Activated naive CD4-positive, alpha-beta T cell treated with anti-CD3 and anti-CD28 coated beads, Interleukin-2, amount 50 U/mL, for 16 hours (primary cell): ENCODE data around the gene LRFN2.

Experiments
- DNase-seq: peaks from one replicate; pipeline ENCODE4 v3.0.0-alpha.2; 2020

The LRFN2 gene

GRCh38 chr6:40466986-40467539, 120.1 kb downstream of the LRFN2 start:
- DNase-seq, result no peak

- no peak for DNase-seq
Observed at GRCh38 chr6:40461643-40462042, 125.5 kb downstream of the LRFN2 start.

GRCh38 chr6:40460380-40460779, 126.8 kb downstream of the LRFN2 start:
- DNase-seq, result no peak

- DNase-seq, result no peak
Observed at GRCh38 chr6:40457261-40457660, 129.9 kb downstream of the LRFN2 start.

GRCh38 chr6:40456390-40457013, 130.7 kb downstream of the LRFN2 start:
- no peak for DNase-seq

DNA sequence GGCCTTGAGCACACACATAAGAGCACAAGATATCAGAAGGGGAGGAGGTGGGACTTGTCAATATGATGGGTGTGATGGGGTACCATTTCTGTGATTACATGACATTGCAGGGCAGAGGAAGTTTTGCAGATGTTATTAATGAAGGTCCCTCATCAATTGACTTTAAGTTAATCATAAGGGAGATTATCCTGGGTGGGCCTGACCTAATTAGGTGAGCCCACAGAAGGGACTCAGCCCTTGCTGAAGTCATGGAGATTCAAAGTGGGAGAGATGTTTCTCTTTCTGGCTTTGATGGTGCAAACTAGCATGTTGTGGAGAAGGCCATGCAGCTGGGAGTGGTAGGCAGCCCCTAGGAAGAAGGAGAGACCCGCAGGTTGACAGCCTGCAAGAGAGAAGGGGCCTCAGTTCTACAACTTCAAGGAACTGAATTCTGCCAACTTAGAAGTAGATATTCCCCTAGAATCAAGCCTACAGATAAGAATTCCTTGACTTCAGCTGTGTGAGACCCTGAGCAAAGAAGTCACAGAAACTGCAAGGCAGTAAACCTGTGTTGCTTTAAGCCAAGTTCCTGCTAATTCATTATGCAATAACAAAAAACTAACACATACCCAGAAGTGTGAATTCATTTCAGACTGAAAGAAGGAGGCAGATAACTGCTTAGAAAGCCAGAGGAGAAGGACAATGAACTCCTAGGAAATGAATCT, 131.3 kb downstream of the LRFN2 start:
- DNase-seq, result no peak

- no peak for DNase-seq
Observed at GRCh38 chr6:40450483-40450882, 136.7 kb downstream of the LRFN2 start.

- DNase-seq, result no peak
Observed at GRCh38 chr6:40444811-40445210, 142.4 kb downstream of the LRFN2 start.

DNA sequence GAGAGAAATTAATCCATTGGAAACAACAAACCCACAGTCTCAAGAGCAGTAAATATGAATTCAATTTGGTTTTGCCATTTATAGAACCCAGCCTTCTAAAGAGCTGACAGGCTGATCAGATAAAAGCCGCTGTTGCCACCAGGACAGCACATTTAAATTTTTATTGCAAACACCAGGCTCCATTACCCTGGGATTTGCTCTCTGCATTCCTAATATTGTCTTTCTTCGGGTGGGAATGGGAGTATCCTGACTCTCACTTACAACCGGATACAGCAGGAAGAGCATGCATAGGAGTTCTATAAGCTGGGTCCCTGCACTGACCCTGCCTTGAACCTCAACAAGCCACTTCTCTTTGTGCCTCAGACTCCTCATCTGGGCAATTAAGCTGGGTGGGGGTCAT, 142.9 kb downstream of the LRFN2 start:
- DNase-seq, result no peak

- no peak for DNase-seq
Observed at GRCh38 chr6:40443842-40444241, 143.3 kb downstream of the LRFN2 start.

GRCh38 chr6:40442591-40442990, 144.6 kb downstream of the LRFN2 start:
- DNase-seq, result no peak

DNA sequence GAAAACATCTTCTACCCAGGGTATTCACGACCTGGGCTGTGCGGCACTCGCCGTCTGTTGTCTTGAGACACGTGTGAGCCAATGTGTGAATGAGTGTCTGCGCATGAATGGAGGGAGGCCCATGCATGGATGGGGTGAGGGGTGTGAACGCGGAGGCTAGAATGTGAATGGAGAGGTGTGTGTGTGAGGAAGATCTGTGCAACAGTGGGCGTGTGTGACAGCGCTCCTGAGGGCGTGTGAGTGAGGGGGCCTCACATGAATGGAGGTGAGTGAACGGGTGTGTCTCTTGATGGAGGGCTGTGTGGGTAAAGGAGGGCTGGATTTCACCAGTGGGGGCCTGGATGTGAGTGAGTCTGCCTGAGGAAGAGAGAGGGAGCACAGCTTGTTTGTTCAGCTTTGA, 146.0 kb downstream of the LRFN2 start:
- DNase-seq, result no peak

- no peak for DNase-seq
Observed at GRCh38 chr6:40440053-40440452, 147.1 kb downstream of the LRFN2 start.

- no peak for DNase-seq
Observed at GRCh38 chr6:40439026-40439800, 148.0 kb downstream of the LRFN2 start.

DNA sequence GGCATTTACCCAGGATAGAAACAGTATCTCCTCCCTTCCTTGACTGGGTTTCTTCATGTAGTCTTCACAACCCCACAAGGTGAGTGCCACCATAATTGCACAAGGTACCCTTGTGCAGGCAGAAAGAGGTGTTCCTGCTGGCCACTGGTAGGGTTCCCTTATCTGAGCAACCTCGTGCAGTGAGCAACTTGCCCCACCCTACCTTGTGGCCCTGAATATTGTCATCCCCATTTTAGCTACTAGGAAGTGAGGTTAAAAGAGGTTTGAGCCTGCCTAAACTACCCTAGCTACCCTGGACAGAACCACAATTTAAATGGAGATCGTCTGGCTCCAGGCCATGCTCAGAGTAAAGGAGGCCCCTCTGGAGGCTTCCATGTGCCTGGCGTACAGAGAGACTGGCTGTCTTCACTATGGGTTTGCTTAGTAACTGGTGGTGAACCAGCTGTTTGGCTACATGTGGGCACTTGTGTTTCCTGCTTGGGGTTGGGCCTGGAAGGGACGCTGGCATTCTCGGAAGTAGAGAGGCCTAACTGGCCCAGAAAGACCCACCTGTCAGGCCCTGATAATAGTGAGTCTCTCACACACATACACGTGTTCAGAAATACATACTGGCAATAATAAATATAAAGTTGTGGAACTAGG, 148.8 kb downstream of the LRFN2 start:
- no peak for DNase-seq

DNA sequence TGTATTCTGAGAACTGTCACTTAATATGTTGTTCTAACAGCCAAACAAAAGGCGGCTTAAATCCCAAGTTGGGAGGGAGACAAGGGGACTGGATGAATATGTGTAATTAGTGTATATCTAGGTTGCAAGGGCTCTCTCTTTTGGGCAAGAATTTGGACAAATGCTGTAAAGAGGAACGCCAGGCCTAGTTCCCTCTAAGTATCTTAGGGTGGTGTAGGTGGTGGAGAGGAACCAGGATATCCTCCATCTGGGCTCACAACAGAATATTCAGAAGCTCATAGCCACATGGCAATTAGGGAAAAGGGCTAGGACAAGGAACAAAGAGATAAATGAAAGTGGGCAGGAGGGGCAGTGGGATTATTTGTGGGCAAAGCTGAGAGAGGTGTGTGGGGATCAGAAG, 149.5 kb downstream of the LRFN2 start:
- DNase-seq, result no peak

DNA sequence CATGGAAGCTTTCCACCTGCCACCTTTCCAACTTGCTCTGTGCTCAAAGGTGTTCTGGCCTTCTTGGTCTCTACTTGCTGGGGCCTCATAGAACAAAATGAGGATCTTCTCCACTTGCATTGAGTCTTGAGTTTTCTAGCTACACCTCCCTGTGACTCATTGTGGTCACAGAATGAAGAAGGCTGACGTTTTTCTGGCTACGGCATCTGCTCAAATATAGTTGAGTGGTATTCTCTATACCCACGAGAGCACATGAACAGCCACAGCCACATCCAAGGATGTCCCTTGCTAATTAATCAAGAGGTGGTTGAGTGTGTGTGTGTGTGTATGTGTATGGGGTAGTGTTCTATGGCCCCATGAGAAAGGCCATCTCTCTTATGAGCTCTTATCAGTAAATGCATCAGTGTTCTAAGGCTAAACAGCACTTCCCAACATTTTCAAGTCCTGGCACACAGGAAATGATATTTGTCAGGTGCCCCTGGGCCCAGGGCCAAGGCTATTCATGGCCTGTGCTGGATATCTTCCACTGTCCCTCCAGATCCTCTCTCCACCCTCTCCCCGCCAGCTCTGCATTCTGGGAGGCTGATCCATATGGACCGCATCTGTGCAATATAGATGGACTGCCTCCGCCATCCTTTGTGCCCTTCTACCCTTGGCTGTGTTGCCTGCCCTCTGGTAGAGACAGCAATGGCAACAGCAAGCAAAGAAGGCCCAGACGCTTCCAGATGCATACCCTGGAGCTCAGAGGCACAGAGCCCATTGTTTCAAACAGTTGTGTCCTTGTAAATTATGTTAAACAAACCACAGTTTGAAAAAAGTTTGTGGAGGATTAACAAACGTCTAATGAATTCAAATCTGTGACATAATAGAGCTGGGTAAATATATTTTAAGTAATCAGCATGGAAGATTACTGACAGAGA, 150.2 kb downstream of the LRFN2 start:
- no peak for DNase-seq

DNA sequence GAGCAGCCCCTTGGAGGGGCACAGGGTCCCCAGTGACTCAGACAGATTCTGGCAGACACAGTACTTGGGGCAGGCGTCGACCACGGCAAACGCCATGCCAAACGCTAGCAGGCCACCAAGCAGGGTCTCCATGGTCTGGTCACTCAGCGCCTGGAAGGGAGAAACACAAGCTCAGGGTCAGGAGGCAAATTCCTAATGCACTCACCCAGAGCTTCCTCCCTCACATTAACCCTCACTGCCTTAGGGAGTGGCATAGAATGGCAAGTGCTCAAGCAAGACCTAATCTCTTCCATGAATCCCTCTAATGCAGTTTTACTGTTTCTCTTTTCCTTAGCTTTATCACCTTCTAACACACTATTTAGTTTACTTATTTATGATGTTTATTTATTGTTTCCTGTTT, 154.2 kb downstream of the LRFN2 start:
- no peak for DNase-seq

- no peak for DNase-seq
Observed at GRCh38 chr6:40431706-40432105, 155.5 kb downstream of the LRFN2 start.

DNA sequence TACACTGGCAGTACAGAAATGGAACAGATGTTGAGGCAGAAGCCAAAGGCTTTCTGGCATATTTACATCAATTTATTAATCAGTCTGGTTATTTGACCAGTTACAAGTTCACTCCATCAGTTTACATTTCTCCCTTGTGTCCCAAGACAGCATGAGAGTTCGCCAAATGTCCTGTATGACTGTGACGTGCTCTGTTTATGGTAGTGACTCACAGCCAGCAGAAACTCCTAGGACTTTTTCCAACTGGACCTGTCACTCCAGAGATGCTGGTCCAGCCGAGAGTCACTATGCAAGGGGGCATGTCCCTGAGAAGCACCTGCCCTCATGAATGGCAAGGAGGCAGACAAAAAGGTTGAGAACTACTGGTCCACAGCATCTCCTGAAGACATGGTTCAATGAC, 160.0 kb downstream of the LRFN2 start:
- no peak for DNase-seq

- no peak for DNase-seq
Observed at GRCh38 chr6:40426346-40427066, 160.7 kb downstream of the LRFN2 start.
